Transverse colon (tissue), 4 donors: Measurements from ENCODE around the gene PSMD11. TPM values are rescaled to one million over a fixed set of nuclear protein-coding genes. Genes with fewer than 3 reads are reported as not detected.
A peak's percentile ranks its signal among the peaks of the same experiment; 100 is the strongest.

ENCODE experiments used
- DNase-seq: peaks from one replicate; pipeline ENCODE4 v3.0.0-alpha.2; 2019
- H3K27ac ChIP-seq, 4 donors: fragments of 200-600 bp; sonication (generic); 2 replicates each; pipeline ENCODE4 v1.5.1; 2016 to 2018; ENCODE audit warnings: inconsistent platforms in 4 of 4
- H3K27me3 ChIP-seq: fragments of 200-600 bp; sonication (generic); 2 replicates; pipeline ENCODE4 v1.5.1; 2017; ENCODE audit warnings: inconsistent platforms
- H3K36me3 ChIP-seq, 4 donors: fragments of 200-600 bp; sonication (generic); 2 replicates each; pipeline ENCODE4 v1.5.1; 2017 to 2019; ENCODE audit warnings: inconsistent platforms in 4 of 4
- H3K4me1 ChIP-seq, 4 donors: fragments of 200-600 bp; sonication (generic); 2 replicates each; pipeline ENCODE4 v1.5.1; 2017 to 2020; ENCODE audit warnings: inconsistent platforms in 4 of 4
- H3K4me3 ChIP-seq, 4 donors: fragments of 200-600 bp; sonication (generic); 1 replicate in 1 of 4; 2 replicates in 3 of 4; pipeline versions ENCODE4 v1.5.1 to v1.6.1; 2017 to 2019; ENCODE audit warnings: inconsistent platforms in 4 of 4
- H3K9me3 ChIP-seq, 2 donors: fragments of 200-600 bp; sonication (generic); 2 replicates each; pipeline ENCODE4 v1.5.1; 2017 to 2019; ENCODE audit warnings: inconsistent platforms in 2 of 2
- EP300 ChIP-seq: sonication (generic); formaldehyde crosslinking; IDR thresholded peaks from one replicate; pipeline ENCODE4 v1.6.1; 2017; ENCODE audit warnings: antibody characterized with exemption, low read depth
- POLR2A ChIP-seq: fragments of 450-650 bp; IDR thresholded peaks from one replicate; pipeline ENCODE4 v1.6.1; 2016; ENCODE audit warnings: antibody characterized with exemption, mild to moderate bottlenecking, moderate library complexity
- POLR2AphosphoS5 ChIP-seq, 3 donors: sonication (generic); formaldehyde crosslinking; IDR thresholded peaks; one replicate each; pipeline ENCODE4 v1.6.1; 2016; ENCODE audit warnings: antibody characterized with exemption in 3 of 3
- WGBS, 2 donors: methylation state at CpG; one replicate each; pipeline ENCODE4 v1.1.5; 2018; ENCODE audit warnings: low coverage in 1 of 2; 5-methylcytosine and 5-hydroxymethylcytosine counted together
- in situ Hi-C, 4 donors: fragments of 200-750 bp; cut with MboI; loops; one replicate each; pipeline versions ENCODE4 v1.15.0 to v1.15.1; 2017; ENCODE audit warnings: low sequenced_read_pairs in 3 of 4, low pct_ligation_motif_present in 1 of 4, low pct_unique_long_range_greater_than_20kb in 1 of 4
- intact Hi-C: fragments of 100-400 bp; cut with DNase I; formaldehyde crosslinking; loops from one replicate; pipeline ENCODE4 v1.15.1; 2023; ENCODE audit warnings: low total_unique reads
- total RNA-seq, 4 donors: library from RNA; depleted of rRNA; stranded (reverse); fragments of >200 nt; gene quantifications; one replicate each; pipeline ENCODE4 v1.1.0, GENCODE V29; 2016
- TF ChIP-seq, protein P1 (sequence below), 5 experiments: fragments of 200-600 bp in 3 of 5; fragments of 450-650 bp in 2 of 5; sonication (generic) in 3 of 5; IDR thresholded peaks; 1 replicate in 2 of 5; 2 replicates in 3 of 5; pipeline ENCODE4 v1.5.1; 2016 to 2017; ENCODE audit warnings: antibody characterized with exemption in 5 of 5, inconsistent platforms in 3 of 5, mild to moderate bottlenecking in 2 of 5, moderate library complexity in 1 of 5

PSMD11 gene
- total RNA-seq, 4 donors from 2014 or later: 20.9 to 238 (median 62.3) TPM

DNA sequence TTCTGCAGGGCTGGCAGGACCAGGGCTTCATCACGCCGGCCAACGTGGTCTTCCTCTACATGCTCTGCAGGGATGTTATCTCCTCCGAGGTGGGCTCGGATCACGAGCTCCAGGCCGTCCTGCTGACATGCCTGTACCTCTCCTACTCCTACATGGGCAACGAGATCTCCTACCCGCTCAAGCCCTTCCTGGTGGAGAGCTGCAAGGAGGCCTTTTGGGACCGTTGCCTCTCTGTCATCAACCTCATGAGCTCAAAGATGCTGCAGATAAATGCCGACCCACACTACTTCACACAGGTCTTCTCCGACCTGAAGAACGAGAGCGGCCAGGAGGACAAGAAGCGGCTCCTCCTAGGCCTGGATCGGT is 43.9 kb downstream of the PSMD11 start:
- intact Hi-C loops (loop anchor here (10.0 kb wide), 1 partner anchor 267 kb away; no protein-coding TSS in a partner anchor), in situ Hi-C loops (loop anchor here in 2 of 4 donors (25.0 kb wide), 2 partner anchors 274 to 424 kb away; no protein-coding TSS in a partner anchor)
- WGBS, 2 donors: 82% methylated on average over 15 of the region's 16 CpGs; no CpG with 5 or more reads in 1 of the 2 donors
- no peaks in the 10 kb centered on the region for H3K27me3 ChIP-seq
- no peak for DNase-seq
- H3K4me3 ChIP-seq: peak overlapping the region in 2 of 4 donors; percentile 58 to 59
- peaks cover 0 to 23% (median 11%) of the 10 kb centered on the region in 4 donors for H3K4me1 ChIP-seq
- no peaks in the 10 kb centered on the region for H3K36me3 ChIP-seq
- TF ChIP-seq POLR2A (no peak), EP300 (no peak), POLR2AphosphoS5 (IDR thresholded peaks at IDR 0.05) (no peak)
- TF ChIP-seq, protein P1, sequence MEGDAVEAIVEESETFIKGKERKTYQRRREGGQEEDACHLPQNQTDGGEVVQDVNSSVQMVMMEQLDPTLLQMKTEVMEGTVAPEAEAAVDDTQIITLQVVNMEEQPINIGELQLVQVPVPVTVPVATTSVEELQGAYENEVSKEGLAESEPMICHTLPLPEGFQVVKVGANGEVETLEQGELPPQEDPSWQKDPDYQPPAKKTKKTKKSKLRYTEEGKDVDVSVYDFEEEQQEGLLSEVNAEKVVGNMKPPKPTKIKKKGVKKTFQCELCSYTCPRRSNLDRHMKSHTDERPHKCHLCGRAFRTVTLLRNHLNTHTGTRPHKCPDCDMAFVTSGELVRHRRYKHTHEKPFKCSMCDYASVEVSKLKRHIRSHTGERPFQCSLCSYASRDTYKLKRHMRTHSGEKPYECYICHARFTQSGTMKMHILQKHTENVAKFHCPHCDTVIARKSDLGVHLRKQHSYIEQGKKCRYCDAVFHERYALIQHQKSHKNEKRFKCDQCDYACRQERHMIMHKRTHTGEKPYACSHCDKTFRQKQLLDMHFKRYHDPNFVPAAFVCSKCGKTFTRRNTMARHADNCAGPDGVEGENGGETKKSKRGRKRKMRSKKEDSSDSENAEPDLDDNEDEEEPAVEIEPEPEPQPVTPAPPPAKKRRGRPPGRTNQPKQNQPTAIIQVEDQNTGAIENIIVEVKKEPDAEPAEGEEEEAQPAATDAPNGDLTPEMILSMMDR (IDR thresholded peaks at IDR 0.05): no peak
- no peak overlapping the region for H3K27ac ChIP-seq
- no peaks in the 10 kb centered on the region for H3K9me3 ChIP-seq

DNA sequence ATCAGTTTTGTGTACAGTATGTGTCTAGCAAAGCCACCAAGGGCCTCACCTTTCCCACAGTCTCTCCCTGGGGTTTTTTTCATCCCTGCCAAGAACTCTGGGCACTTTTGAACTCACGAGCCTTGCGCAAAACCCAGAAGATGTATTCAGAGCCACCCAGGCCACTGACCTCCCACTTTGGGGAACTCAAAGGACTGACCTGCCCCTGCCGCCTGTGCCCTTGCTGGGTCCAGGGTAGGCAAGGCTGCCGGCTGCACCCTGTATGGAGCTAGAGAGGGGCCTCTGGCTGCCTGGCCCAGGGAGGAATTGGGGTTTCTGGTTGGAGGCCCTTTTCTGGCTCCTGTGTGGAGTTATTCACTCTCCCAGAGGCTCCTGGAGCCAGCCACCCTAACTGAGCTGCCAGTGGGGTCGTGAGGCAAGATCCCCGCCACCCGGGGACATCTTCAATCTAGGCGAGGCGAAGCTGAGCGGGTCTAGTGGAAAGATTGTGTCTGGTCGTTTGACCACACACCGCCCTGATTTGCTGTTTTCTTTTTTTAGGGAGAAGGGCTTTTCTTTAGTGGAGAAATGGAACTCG is 44.4 kb downstream of the PSMD11 start:
- intact Hi-C loops: loop anchor here (10.0 kb wide), 1 partner anchor 266 kb away; no protein-coding TSS in a partner anchor
- WGBS, 2 donors: 77 to 88% methylated on average over 6 to 13 of the region's 13 CpGs

DNA sequence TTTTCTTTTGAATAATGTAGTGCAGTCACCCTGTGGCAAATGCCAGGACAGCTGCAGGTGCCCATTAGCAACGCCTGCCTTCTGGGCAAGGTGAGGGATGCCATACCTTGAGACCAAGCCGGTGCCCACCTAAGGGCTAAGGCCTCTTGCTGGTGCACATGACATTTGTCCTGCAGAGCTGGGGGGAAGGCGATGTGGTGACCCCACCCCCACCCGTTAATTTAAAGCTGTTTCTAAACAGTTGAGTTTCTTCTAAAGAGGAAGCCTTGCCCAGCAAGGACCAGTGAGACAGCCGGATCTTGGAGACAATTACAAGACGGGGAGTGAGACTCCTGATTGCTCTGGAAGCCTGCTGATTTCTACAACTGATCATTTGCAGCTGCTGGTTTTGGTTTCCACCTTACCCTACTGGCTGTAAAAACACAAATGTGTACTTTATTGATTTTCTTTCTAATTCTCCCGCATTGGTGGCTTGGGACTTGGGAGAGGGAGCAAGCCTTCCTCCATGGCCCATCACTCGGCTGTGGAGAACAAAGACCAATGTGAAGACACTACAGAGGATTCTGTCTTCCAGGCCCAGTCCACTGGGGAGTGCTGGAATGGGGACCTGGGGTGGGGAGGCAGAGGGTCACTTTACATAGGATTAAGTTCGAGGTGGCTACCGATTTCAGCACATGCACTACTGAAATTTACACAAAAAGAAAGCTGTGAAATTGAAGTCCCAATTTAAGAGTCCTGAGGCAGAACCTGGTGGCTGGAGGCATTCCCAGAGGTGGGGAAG is 45.2 kb downstream of the PSMD11 start:
- no peaks in the 10 kb centered on the region for H3K27me3 ChIP-seq
- peaks cover 0 to 17% (median 11%) of the 10 kb centered on the region in 4 donors for H3K4me1 ChIP-seq
- TF ChIP-seq POLR2AphosphoS5 (IDR thresholded peaks at IDR 0.05) (no peak), EP300 (no peak), POLR2A (no peak)
- TF ChIP-seq, protein P1 (IDR thresholded peaks at IDR 0.05): no peak
- H3K9me3 ChIP-seq: no peaks in the 10 kb centered on the region
- no peak for DNase-seq
- H3K27ac ChIP-seq: no peak overlapping the region
- no peak overlapping the region for H3K4me3 ChIP-seq
- in situ Hi-C loops (loop anchor here in 2 of 4 donors (25.0 kb wide), 2 partner anchors 273 to 423 kb away; no protein-coding TSS in a partner anchor), intact Hi-C loops (loop anchor here (10.0 kb wide), 1 partner anchor 265 kb away; no protein-coding TSS in a partner anchor)
- WGBS, 2 donors: 78 to 79% methylated on average over 5 to 10 of the region's 10 CpGs
- no peaks in the 10 kb centered on the region for H3K36me3 ChIP-seq

More for the DNA sequence above, 44.4 kb downstream of the PSMD11 start:
- H3K9me3 ChIP-seq: no peaks in the 10 kb centered on the region
- H3K36me3 ChIP-seq: no peaks in the 10 kb centered on the region
- in situ Hi-C loops: loop anchor here in 2 of 4 donors (25.0 kb wide), 2 partner anchors 274 to 424 kb away; no protein-coding TSS in a partner anchor
- no peak overlapping the region for H3K4me3 ChIP-seq
- TF ChIP-seq EP300: no peak
- no peak for TF ChIP-seq POLR2AphosphoS5 (IDR thresholded peaks at IDR 0.05)
- TF ChIP-seq, protein P1 (IDR thresholded peaks at IDR 0.05): no peak
- TF ChIP-seq POLR2A: no peak
- H3K27me3 ChIP-seq: no peaks in the 10 kb centered on the region
- no peak overlapping the region for H3K27ac ChIP-seq
- DNase-seq: no peak
- peaks cover 0 to 18% (median 11%) of the 10 kb centered on the region in 4 donors for H3K4me1 ChIP-seq

DNA sequence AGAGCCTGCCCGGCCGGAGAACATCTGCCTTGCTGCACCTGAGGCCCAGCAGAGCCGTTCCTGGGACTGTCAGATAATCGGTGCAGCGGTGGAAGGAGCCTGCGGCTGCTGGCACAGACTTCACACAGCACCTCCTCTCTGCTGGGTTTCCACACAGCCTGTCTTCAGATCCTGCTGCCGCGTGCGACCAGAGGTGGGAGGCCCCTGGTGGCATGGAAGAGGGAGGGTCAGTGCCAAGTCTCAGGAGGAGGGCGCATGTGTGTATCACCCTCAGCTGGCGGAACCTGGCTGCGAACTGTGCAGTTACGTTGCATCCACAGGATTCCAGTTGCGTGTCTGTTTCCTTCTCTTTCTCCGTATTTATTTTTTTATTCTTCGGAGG is 45.8 kb downstream of the PSMD11 start:
- H3K4me3 ChIP-seq: no peak overlapping the region
- no peak for DNase-seq
- no peak overlapping the region for H3K27ac ChIP-seq
- H3K4me1 ChIP-seq: peaks cover 0 to 17% (median 11%) of the 10 kb centered on the region in 4 donors
- H3K36me3 ChIP-seq: no peaks in the 10 kb centered on the region
- 65 to 84% methylated on average over 6 to 16 of the region's 16 CpGs for WGBS, 2 donors
- no peaks in the 10 kb centered on the region for H3K9me3 ChIP-seq
- intact Hi-C loops: no loop called here
- in situ Hi-C loops: loop anchor here in 2 of 4 donors (25.0 kb wide), 2 partner anchors 272 to 422 kb away; no protein-coding TSS in a partner anchor
- no peaks in the 10 kb centered on the region for H3K27me3 ChIP-seq
- TF ChIP-seq EP300: no peak
- TF ChIP-seq POLR2AphosphoS5 (IDR thresholded peaks at IDR 0.05): no peak
- no peak for TF ChIP-seq POLR2A
- TF ChIP-seq, protein P1 (IDR thresholded peaks at IDR 0.05): no peak
